Kidney capillary endothelial cell (primary cell): Measurements from ENCODE around the gene PODXL.
"Not testable (repeated sequence)": the region's sequence is repeated elsewhere in the genome, so short reads cannot be mapped to it uniquely, and the experiment has no call there.

Experiments
- DNase-seq: peaks from one replicate; pipeline ENCODE4 v3.0.0-alpha.2; 2018; ENCODE audit warnings: low spot score

PODXL gene

GRCh38 chr7:131489196-131489595 is 67.2 kb downstream of the PODXL start:
- DNase-seq = no peak

DNA sequence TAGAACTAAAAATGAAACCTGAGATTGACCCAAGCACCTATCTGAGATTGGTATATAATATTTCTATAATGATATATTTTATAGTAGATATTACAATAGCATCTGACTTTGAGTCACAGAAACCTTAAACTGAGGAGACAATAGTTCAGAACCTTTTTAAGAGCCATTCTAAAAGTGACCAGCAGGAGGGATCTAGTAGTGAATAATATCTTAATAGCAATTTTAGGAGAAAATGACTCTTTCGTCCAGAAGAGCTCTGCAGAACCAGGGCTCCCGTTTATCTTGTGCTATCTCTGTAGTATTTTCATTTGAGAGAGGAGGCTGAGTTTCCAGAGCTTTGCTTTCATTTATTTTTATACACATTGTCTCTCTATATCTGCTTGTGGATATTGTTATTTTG is 68.1 kb downstream of the PODXL start:
- no peak for DNase-seq

- no peak for DNase-seq
Observed at GRCh38 chr7:131487217-131487616, 69.2 kb downstream of the PODXL start.

- DNase-seq = no peak
Observed at GRCh38 chr7:131486346-131486745, 70.1 kb downstream of the PODXL start.

GRCh38 chr7:131483586-131483985 is 72.8 kb downstream of the PODXL start:
- DNase-seq = no peak

- no peak for DNase-seq
Observed at GRCh38 chr7:131482800-131483199, 73.6 kb downstream of the PODXL start.

DNA sequence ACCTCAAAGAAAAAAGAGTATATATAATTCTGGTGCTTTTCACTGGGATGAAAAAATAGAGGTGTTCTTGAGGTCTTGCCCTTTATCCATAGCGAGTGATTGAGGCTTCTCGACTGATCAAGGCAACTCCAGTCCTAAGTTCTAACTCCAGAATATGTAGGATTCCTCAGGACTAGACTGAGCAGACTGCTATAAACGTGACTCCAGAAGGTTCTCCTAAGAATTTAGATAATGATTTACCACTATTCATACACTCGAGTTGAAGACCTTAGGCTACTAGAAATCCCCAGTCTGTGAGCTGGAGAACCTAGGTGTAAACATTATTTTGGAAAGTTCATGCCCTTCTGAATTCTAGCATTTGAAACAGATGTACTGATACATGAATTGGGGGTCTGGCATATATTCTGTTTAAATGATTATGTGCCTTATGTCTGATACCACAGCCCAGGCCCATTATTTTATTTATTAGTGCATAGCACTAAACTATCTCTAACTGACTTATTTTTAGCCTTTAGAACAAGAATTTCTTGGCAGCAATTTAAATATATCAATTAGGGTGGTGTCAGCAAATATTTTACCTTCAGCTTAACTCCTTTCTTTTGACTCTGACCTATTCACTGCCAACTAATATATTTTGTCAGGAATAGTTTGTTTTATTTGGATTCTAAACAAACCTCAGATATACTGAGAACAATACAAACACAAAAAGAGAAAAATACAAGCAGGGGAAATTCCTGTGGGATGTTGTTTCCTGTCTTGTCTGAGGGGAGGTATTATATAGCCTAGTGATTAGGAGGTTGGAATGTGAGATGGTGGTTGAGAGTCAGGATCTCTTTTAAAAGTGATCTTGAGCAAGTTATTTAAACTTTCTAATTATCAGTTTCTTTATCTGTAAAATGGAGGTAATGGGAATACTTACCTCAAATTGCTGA is 75.8 kb downstream of the PODXL start:
- peak; percentile 66 for DNase-seq

GRCh38 chr7:131476740-131477139 is 79.7 kb downstream of the PODXL start:
- DNase-seq = no peak

DNA sequence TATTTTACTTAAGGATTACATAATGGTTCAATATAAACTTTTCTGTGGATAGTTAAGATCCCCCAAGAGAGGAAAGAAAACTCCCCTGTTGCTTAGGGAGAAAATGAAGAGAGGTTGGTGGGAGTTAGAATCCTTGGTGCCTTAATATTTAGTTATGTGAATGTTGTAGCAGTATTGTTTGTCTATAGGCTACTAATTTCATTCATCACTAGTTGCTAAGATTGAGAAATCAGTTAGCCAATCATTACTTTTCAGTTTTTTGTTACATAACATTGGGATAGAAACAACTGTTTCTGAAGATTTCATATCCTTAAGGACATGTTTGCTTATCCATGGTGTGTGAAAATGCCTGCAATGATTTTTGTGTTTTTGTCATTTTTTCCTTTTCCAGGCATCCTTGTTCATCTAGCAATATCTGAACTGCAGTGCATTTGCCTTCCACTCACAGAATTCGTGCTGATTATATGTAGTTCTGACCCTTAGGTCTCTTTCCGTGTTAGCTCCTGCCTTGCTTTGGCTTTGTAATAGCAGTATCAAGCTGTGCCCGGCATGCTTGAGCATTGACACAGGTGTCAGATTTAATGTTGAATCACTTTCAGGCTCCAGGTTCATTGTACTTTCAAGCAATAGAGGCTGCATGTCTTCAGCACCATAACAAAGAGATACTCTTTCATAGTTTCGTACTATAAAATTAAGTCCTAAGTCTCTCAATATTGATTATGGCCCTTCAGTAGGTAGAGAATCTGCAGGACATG is 85.0 kb downstream of the PODXL start:
- no peak for DNase-seq

- DNase-seq = no peak
Observed at GRCh38 chr7:131467788-131468187, 88.6 kb downstream of the PODXL start.

DNA sequence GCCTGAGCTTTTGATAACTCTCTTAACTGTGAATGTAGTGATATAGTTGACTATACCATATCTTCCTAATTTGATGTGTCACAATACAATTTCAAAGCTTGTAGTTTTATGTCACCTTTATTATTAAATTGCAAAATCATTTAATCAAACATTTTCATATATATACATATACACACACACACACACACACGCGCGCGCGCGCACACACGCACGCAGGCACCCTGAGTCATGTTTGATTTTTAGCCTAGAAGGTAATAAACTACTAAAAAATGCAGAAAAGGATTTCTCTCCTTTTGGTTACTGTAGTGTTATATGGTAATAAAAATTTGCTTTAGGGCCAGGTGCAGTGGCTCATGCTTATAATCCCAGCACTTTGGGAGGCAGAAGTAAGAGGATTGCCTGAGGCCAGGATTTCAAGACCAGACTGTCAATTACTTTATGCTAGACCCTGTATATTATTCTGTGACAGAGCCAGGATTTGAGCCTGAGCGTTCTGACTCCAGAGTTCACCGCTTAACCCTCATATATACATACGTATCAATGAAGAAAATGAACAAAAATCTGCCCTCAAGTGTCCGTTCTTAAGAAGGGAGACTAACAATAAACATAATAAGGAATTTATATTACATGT is 89.6 kb downstream of the PODXL start:
- DNase-seq = no peak

DNA sequence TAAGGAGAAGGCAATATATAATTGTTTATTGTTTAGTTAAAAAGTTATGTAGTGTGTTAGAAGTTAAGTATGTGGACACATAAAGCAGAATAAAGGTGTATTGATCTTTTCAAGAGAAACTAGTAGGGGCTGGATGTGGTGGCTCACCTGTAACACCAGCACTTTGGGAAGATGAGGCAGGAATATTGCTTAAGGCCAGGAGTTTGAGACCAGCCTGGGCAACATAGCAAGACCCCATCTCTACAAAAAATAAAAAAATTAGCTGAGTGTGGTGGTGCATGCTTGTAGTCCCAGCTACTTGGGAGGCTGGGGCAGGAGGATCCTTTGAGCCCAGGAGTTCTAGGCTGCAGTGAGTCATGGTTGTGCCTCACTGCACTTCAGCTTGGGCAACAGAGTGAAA is 93.7 kb downstream of the PODXL start:
- not testable (repeated sequence) for DNase-seq

GRCh38 chr7:131462059-131462458 is 94.4 kb downstream of the PODXL start:
- DNase-seq = no peak

DNA sequence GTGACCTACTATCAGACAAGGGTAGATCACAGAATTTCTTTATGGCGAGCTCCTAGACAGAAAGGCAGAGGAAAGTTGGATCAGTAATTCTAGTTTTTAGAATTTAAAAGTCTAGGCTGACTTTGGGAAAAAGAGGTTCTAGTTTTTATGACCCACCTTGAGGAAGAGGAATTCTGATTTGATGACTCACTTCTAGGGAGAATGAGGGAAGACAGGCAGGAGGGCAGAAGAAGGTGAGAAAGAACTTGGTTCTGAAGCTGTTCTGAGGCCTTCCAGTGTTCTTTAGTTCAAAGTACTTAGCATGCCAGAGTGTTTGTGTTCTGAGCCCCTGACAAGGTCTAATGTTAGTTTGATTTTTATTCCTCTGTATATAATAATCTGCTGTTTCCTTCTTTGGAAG is 97.2 kb downstream of the PODXL start:
- DNase-seq = no peak

- no peak for DNase-seq
Observed at GRCh38 chr7:131456338-131456737, 100.1 kb downstream of the PODXL start.

- DNase-seq = no peak
Observed at GRCh38 chr7:131455546-131455945, 100.9 kb downstream of the PODXL start.

- no peak for DNase-seq
Observed at GRCh38 chr7:131455001-131455400, 101.4 kb downstream of the PODXL start.

- DNase-seq = no peak
Observed at GRCh38 chr7:131454498-131454897, 101.9 kb downstream of the PODXL start.
